ENCODE data around the gene MSH3.
"Not testable (repeated sequence)": the region's sequence is repeated elsewhere in the genome, so short reads cannot be mapped to it uniquely, and the experiment has no call there.

Gene MSH3

GRCh38 chr5:80799041-80799440 is 144.6 kb downstream of the MSH3 start:
- DNase-seq = no peak

- no peak for DNase-seq
Observed at GRCh38 chr5:80799573-80799972, 145.1 kb downstream of the MSH3 start.

- DNase-seq = no peak
Observed at GRCh38 chr5:80804332-80804731, 149.9 kb downstream of the MSH3 start.

DNA sequence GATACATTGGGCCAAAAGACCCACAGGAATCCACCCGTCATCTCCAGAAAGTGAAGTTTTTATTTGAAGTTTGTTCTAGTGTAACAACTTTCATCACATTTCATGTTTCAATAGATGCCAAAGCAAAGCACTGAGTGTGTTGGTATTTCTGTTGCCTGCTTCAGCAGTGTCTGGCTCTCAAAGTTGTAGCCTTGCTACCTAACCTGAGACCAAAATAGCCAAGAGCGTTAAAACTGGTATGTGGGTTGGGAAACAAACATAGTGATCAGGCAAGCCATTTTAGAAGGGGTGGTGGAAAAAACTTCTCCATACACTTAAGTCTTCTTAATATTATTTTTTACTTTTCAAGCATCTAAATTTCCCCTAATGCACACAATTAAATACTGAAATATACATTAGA is 150.6 kb downstream of the MSH3 start:
- DNase-seq = no peak

GRCh38 chr5:80806929-80807328 is 152.5 kb downstream of the MSH3 start:
- DNase-seq = no peak

- no peak for DNase-seq
Observed at GRCh38 chr5:80809451-80809850, 155.0 kb downstream of the MSH3 start.

- no peak for DNase-seq
Observed at GRCh38 chr5:80810425-80810824, 156.0 kb downstream of the MSH3 start.

- no peak for DNase-seq
Observed at GRCh38 chr5:80816590-80816989, 162.1 kb downstream of the MSH3 start.

DNA sequence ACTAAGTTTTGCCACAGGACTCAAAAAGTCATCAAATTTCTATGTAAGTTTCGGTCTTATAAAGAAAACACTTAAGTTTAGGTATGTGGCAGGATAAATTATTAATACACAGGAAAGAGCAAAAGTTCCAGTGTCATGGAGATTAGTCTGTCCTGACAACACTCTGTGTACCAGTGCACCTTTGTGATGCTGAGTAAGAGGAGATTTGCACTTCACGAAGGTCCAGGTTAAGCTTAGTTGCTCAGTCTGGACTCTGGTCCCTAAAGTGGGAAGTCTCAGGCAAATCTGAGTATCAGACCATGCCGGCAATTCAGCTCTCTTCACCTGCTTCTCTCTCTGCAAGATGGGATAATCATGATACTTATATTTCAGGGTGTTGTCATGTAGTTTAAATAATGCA is 166.2 kb downstream of the MSH3 start:
- DNase-seq = no peak

- no peak for DNase-seq
Observed at GRCh38 chr5:80822640-80823039, 168.2 kb downstream of the MSH3 start.

- DNase-seq = not testable (repeated sequence)
Observed at GRCh38 chr5:80824159-80824558, 169.7 kb downstream of the MSH3 start.

DNA sequence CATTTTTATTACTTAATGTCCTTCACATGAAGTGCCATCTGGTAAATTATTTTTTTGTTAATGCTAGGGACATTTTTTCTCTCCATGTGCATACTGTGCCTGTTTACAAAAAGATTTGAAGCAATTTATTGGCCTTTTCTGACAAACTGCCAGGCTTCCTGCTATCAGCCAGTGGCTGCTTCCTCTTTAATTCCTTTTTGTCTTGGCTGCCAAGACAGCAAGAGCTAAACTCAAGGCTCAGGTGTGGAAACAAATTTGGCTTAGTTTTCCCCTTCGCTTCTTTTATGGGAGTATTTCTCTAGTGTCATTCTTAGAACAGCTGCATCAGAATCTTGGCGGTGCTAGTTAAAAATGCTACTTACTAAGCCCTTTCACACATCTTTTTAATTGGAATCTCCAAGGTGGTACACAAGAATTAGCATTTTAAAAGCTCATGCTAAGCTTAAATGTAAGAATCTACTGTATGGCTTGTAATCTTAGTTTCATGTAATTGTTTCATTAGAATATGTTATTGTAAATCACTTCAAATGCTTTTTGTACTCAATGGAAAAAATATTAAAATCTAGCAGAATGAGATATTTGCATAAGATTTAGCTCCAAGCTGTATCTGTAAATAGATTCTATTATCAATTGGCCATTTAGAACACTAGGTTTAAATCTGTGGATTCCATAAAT is 171.5 kb downstream of the MSH3 start:
- no peak for DNase-seq

GRCh38 chr5:80834710-80835109 is 180.3 kb downstream of the MSH3 start:
- DNase-seq = no peak

DNA sequence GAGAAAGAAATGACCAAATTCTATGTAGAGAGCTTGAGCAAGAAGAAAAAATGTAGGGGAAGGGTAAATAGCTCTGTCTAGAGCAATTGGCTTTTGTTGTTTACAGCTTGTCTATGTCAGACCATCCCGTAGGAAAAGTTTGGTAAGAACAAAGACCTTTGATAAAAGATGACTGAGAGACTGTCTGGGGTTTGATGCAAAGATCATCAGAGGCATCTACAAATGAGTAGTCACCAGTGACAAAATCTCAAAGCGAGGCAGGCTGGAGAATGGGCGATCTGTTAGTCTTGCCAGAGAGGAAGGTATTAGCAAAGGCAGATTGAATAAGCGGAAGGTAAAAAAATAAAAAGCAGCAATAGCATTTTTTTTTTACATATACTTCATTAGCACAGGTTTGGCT is 180.7 kb downstream of the MSH3 start:
- DNase-seq = no peak

DNA sequence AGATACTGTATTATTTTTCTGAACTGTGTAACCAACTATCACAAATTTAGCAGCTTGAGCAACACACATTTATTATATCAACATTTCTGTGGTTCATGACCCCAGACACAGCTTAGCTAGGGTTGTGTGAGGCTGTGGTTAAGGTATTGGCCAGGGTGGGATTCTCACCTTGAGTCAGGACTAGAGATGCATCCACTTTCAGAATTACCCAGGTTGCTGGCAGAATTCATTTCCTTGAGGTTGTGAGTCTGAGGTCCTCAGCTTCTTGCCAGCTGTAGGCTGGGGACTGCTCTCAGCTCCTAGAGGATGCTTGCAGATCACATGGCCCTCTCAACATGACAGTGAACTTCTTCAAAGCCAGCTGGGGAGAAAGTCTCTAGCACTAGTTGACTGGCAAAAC is 183.2 kb downstream of the MSH3 start:
- DNase-seq = no peak

DNA sequence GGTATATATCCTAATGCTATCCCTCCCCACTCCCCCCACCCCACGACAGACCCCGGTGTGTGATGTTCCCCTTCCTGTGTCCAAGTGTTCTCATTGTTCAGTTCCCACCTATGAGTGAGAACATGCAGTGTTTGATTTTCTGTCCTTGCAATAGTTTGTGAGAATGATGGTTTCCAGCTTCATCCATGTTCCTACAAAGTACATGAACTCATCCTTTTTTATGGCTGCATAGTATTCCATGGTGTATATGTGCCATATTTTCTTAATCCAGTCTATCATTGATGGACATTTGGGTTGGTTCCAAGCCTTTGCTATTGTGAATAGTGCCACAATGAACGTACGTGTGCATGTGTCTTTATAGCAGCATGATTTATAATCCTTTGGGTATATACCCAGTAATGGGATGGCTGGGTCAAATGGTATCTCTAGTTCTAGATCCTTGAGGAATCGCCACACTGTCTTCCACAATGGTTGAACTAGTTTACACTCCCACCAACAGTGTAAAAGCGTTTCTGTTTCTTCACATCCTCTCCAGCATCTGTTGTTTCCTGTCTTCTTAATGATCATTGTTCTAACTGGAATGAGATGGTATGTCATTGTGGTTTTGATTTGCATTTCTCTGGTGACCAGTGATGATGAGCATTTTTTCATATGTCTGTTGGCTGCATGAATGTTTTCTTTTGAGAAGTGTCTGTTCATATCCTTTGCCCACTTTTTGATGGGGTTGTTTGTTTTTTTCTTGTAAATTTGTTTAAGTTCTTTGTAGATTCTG is 186.8 kb downstream of the MSH3 start:
- not testable (repeated sequence) for DNase-seq

GRCh38 chr5:80846422-80846821 is 192.0 kb downstream of the MSH3 start:
- not testable (repeated sequence) for DNase-seq

GRCh38 chr5:80850168-80850567 is 195.7 kb downstream of the MSH3 start:
- not testable (repeated sequence) for DNase-seq

- DNase-seq = no peak
Observed at GRCh38 chr5:80852331-80853245, 198.1 kb downstream of the MSH3 start.

GRCh38 chr5:80853413-80853812 is 199.0 kb downstream of the MSH3 start:
- DNase-seq = no peak

GRCh38 chr5:80854583-80854982 is 200.1 kb downstream of the MSH3 start:
- no peak for DNase-seq

DNA sequence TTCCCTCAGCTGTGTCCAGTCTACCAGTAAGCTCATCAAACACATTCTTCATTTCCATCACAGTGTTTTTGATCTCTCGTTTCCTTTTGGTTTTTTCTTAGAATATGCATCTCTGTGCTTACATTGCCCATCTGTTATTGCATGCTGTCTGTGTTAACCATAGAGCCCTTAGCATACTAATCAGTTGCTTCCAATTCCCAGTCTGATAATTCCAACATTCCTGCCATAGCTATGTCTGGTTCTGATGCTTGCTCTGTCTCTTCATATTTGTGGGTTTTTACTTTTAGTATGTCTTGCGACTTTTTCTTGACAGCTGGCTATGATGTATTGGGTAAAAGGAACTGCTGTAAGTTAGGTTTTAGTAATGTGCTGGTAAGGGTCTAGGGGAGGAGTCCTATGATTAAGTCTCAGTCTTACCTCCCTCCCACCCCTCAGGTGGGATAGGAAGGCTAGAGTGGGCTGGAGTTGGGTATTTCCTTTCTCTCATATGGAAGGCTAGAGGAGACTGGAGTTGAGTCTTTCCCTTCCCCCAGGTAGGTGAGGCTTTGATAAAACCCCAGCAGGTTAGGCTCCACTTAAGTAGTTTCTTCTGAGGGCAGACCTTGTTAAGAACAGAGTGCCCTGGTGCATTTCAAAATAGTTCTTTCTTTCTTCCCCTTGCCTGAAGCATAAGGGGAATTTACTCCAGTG is 206.6 kb downstream of the MSH3 start:
- no peak for DNase-seq

DNA sequence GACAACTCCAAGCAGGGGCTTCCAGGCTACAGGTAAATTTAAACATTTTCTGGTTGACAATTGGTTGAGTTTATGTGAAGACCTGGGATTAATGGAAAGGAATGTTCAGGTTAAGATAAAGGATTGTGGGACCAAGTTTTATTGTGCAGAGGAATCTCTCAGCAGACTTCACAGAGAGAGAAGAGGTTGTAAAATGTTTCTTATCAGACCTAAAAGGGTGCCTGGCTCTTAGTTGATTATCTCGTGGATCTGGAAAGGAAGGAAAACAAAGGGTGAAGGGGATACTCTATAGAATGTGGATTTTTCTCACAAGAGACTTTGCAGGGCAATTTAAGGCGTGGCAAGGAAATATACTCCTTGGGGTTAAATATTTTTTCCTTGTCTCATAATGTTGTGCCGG is 209.3 kb downstream of the MSH3 start:
- no peak for DNase-seq

All from NCI-H1930 (cell line).